ENCODE measurements around the gene LIG3.
A peak's percentile ranks its signal among the peaks of the same experiment; 100 is the strongest.

DNA sequence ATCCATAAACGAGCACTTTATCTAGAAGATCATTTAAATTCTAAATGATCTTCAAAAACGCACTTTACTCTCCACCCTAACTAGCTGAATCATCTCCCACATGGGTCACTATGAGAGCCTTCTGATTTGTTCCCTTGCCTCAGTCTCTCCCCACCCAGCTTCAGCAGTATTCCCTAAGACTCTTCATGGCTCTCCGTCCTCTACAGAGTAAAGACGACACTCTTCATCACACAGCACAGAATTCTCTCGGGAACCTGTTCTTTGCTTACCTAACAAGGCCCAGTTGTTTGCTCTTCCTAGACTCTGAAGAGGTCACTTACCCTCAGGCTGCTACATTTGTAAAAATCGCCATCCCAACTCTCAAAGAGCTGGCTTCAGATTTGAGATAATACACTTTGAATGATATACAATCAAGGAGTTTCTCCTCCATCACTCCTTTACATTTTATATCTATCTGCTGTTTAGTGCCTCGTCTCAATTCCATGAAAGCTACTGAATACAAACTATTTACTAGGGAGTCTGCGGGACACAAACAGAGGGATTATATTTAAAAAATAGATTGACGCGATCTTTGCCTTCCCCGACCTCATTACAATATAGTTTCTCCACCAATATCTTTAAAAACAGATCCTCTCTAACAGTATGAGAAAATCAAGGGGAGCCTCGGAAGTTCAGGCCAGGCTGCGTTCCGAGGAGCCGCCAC is 511 bp upstream of the LIG3 start:
- no peak for TF ChIP-seq USF1 (IDR thresholded peaks at IDR 0.05; ENCODE audit: borderline replicate concordance, low read depth)
- TF ChIP-seq CTCF (IDR thresholded peaks at IDR 0.05) = no peak
- TF ChIP-seq USF2 (IDR thresholded peaks at IDR 0.05; ENCODE audit: borderline replicate concordance, low read depth, low read length) = no peak
- no peak for TF ChIP-seq ELF1 (IDR thresholded peaks at IDR 0.05)
- no peak for TF ChIP-seq SIN3A (IDR thresholded peaks at IDR 0.05; ENCODE audit: borderline replicate concordance, low read depth, low read length)
- TF ChIP-seq REST (IDR thresholded peaks at IDR 0.05; ENCODE audit: low read depth, low read length) = no peak
- no peak for TF ChIP-seq EZH2phosphoT487 (IDR thresholded peaks at IDR 0.05; ENCODE audit: borderline replicate concordance, low read depth)
- no peak for TF ChIP-seq RFX5 (IDR thresholded peaks at IDR 0.05; ENCODE audit: low read length)
- no peak for TF ChIP-seq RAD21 (IDR thresholded peaks at IDR 0.05; ENCODE audit: low read length)
- TF ChIP-seq MAX (IDR thresholded peaks at IDR 0.05; ENCODE audit: low read depth) = no peak
- 0 out of 2 replicates have a peak, but pooled peaks have one; percentile 53 for TF ChIP-seq POLR2AphosphoS5 (IDR thresholded peaks at IDR 0.05; ENCODE audit: low read depth, low read length)
- TF ChIP-seq YY1 (IDR thresholded peaks at IDR 0.05; ENCODE audit: low read depth) = no peak
- no peak for TF ChIP-seq RXRA (IDR thresholded peaks at IDR 0.05; ENCODE audit: borderline replicate concordance, low read depth)

All from SK-N-SH (cell line).